ENCODE measurements around the gene GLT1D1. TPM values are rescaled to one million over a fixed set of nuclear protein-coding genes. Genes with fewer than 3 reads are reported as not detected.

Gene GLT1D1
- total and polyA plus RNA-seq, 2 experiments from 2014 or later = 1.4 to 4.4 TPM

- Histone ChIP-seq H3K79me2 (replicated peaks; ENCODE audit: insufficient read depth) (no peaks in the 10 kb centered on the region), H3K27ac (ENCODE audit: low read depth) (no peak overlapping the region), H3K9me2 (ENCODE audit: insufficient read depth) (no peaks in the 10 kb centered on the region; the same call in 1 of the 2 replicates), H2AFZ (no peak overlapping the region; the same call in 1 of the 2 replicates), H3F3A (replicated peaks; ENCODE audit: low read depth) (no peaks in the 10 kb centered on the region), H3K4me2 (peak overlapping the region; percentile 80), H3K4me1 (ENCODE audit: insufficient read depth) (peaks cover 5% of the 10 kb centered on the region), H3K27me3 (ENCODE audit: insufficient read depth) (peaks cover 7% of the 10 kb centered on the region; the same call in 1 of the 2 replicates), H3K36me3 (ENCODE audit: insufficient read depth) (no peaks in the 10 kb centered on the region), H3K4me3 (peak overlapping the region; percentile 60), H4K20me1 (replicated peaks; ENCODE audit: insufficient read depth) (no peaks in the 10 kb centered on the region)
- DNase-seq (ENCODE audit: low spot score) (peak; percentile 33), ATAC-seq (peak; percentile 55)
- Mint-ChIP-seq H3K4me1 (peaks cover 8% of the 10 kb centered on the region), H3K27ac (no peak overlapping the region), H3K27me3 (ENCODE audit: insufficient read depth, low read depth, poor library complexity) (peaks cover 12% of the 10 kb centered on the region), H3K4me3 (peak overlapping the region; percentile 77), H3K36me3 (ENCODE audit: low read depth) (peaks cover 26% of the 10 kb centered on the region), H3K9me3 (peaks cover 80% of the 10 kb centered on the region)
- TF ChIP-seq EZH2phosphoT487 (IDR thresholded peaks at IDR 0.05; ENCODE audit: unreplicated experiment) = no peak
- TF ChIP-seq STAT1 (IDR thresholded peaks at IDR 0.05; ENCODE audit: unreplicated experiment) = no peak
- no peak for TF ChIP-seq NANOG (IDR thresholded peaks at IDR 0.05; ENCODE audit: borderline replicate concordance)
- TF ChIP-seq JUNB (IDR thresholded peaks at IDR 0.05; ENCODE audit: unreplicated experiment) = no peak
- no peak for TF ChIP-seq ETS1 (IDR thresholded peaks at IDR 0.05)
- TF ChIP-seq ZNF331 (CRISPR knock-in tag; IDR thresholded peaks at IDR 0.05; ENCODE audit: low read depth) = no peak
- TF ChIP-seq CREB1 (CRISPR knock-in tag; IDR thresholded peaks at IDR 0.05; ENCODE audit: low read depth) = no peak
- TF ChIP-seq POLR2AphosphoS5 (IDR thresholded peaks at IDR 0.05; ENCODE audit: low read depth) = no peak
These were observed 421 bp downstream of the GLT1D1 start for GRCh38 chr12:128853600-128854197.

DNA sequence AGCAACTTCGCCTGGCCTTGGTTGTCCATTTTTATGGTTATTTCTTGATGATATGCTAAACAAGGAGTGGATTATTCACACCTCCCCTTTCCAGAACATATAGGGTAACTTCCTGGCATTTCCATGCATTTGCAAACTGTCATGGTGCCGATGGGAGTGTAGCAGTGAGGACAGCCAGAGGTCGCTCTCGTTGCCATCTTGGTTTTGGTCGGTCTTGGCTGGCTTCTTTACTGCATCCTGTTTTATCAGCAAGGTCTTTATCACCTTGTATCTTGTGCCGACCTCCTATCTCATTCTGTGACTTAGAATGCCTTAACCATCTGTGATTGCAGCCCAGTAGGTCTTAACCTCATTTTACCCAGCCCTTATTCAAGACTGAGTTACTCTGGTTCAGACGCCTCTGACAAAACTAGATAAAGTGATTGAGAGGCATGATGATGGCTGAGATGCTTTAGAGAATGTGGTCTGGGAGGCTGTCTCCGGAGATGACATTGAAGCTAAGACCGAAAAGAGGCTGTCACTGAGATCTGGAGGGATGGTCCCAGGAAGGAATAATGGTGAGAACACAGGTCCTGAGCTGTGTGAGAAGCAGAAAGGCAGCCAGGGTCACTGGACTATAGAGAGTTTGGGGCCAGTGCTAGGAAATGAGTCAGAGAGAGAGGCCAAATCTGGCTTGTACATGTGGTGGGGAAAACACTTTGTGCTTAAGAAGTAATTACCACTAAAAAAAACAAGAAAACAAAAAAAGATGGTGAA lies 2.9 kb downstream of the GLT1D1 start:
- DNase-seq (ENCODE audit: low spot score) (no peak), ATAC-seq (no peak)
- Mint-ChIP-seq H3K4me3 (no peak overlapping the region; the same call in 2 of the 3 replicates), H3K27ac (no peak overlapping the region), H3K27me3 (ENCODE audit: insufficient read depth, low read depth, poor library complexity) (peaks cover 14% of the 10 kb centered on the region), H3K4me1 (peaks cover 6% of the 10 kb centered on the region), H3K36me3 (ENCODE audit: low read depth) (peaks cover 26% of the 10 kb centered on the region), H3K9me3 (peaks cover 82% of the 10 kb centered on the region)
- H4K20me1 ChIP-seq (replicated peaks; ENCODE audit: insufficient read depth) = no peaks in the 10 kb centered on the region
- no peak overlapping the region for H3K4me2 ChIP-seq
- H3F3A ChIP-seq (replicated peaks; ENCODE audit: low read depth) = no peaks in the 10 kb centered on the region
- no peak overlapping the region for H3K4me3 ChIP-seq
- H3K36me3 ChIP-seq (ENCODE audit: insufficient read depth) = no peaks in the 10 kb centered on the region
- H3K27ac ChIP-seq (ENCODE audit: low read depth) = no peak overlapping the region
- peaks cover 7% of the 10 kb centered on the region; the same call in 1 of the 2 replicates for H3K27me3 ChIP-seq (ENCODE audit: insufficient read depth)
- no peak overlapping the region for H2AFZ ChIP-seq
- H3K4me1 ChIP-seq (ENCODE audit: insufficient read depth) = no peaks in the 10 kb centered on the region
- no peaks in the 10 kb centered on the region for H3K79me2 ChIP-seq (replicated peaks; ENCODE audit: insufficient read depth)
- no peaks in the 10 kb centered on the region; the same call in 1 of the 2 replicates for H3K9me2 ChIP-seq (ENCODE audit: insufficient read depth)
- TF ChIP-seq CREB1 (CRISPR knock-in tag; IDR thresholded peaks at IDR 0.05; ENCODE audit: low read depth) = no peak
- no peak for TF ChIP-seq JUNB (IDR thresholded peaks at IDR 0.05; ENCODE audit: unreplicated experiment)

DNA sequence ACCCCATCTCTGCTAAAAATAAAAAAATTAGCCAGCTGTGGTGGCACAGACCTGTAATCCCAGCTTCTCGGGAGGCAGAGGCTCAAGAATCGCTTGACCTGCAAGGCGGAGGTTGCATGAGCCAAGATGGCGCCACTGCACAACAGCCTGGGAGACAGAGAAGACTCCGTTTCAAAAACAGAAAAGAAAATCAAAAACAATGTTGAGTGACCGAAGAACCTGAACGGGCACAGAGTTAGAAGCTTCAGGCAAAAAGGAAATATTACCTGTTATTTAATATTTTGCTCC lies 3.5 kb downstream of the GLT1D1 start:
- H3K27ac Mint-ChIP-seq = no peak overlapping the region
- H3K27me3 Mint-ChIP-seq (ENCODE audit: insufficient read depth, low read depth, poor library complexity) = peaks cover 14% of the 10 kb centered on the region
- Histone ChIP-seq H3K4me1 (ENCODE audit: insufficient read depth) (no peaks in the 10 kb centered on the region), H4K20me1 (replicated peaks; ENCODE audit: insufficient read depth) (no peaks in the 10 kb centered on the region), H3K36me3 (ENCODE audit: insufficient read depth) (no peaks in the 10 kb centered on the region), H3F3A (replicated peaks; ENCODE audit: low read depth) (no peaks in the 10 kb centered on the region), H2AFZ (no peak overlapping the region), H3K4me2 (no peak overlapping the region), H3K4me3 (no peak overlapping the region), H3K79me2 (replicated peaks; ENCODE audit: insufficient read depth) (no peaks in the 10 kb centered on the region), H3K27me3 (ENCODE audit: insufficient read depth) (peaks cover 7% of the 10 kb centered on the region; the same call in 1 of the 2 replicates), H3K9me2 (ENCODE audit: insufficient read depth) (no peaks in the 10 kb centered on the region; the same call in 1 of the 2 replicates), H3K27ac (ENCODE audit: low read depth) (no peak overlapping the region)
- peaks cover 82% of the 10 kb centered on the region for H3K9me3 Mint-ChIP-seq
- peaks cover 31% of the 10 kb centered on the region for H3K36me3 Mint-ChIP-seq (ENCODE audit: low read depth)
- H3K4me3 Mint-ChIP-seq = no peak overlapping the region
- H3K4me1 Mint-ChIP-seq = peaks cover 6% of the 10 kb centered on the region
- DNase-seq (ENCODE audit: low spot score) (no peak), ATAC-seq (no peak)
- TF ChIP-seq CREB1 (CRISPR knock-in tag; IDR thresholded peaks at IDR 0.05; ENCODE audit: low read depth) = no peak
- TF ChIP-seq ZNF114 (CRISPR knock-in tag; IDR thresholded peaks at IDR 0.05) = no peak
- TF ChIP-seq ZNF331 (CRISPR knock-in tag; IDR thresholded peaks at IDR 0.05; ENCODE audit: low read depth) = no peak
- no peak for TF ChIP-seq POLR2AphosphoS5 (IDR thresholded peaks at IDR 0.05; ENCODE audit: low read depth)
- TF ChIP-seq, protein P1, sequence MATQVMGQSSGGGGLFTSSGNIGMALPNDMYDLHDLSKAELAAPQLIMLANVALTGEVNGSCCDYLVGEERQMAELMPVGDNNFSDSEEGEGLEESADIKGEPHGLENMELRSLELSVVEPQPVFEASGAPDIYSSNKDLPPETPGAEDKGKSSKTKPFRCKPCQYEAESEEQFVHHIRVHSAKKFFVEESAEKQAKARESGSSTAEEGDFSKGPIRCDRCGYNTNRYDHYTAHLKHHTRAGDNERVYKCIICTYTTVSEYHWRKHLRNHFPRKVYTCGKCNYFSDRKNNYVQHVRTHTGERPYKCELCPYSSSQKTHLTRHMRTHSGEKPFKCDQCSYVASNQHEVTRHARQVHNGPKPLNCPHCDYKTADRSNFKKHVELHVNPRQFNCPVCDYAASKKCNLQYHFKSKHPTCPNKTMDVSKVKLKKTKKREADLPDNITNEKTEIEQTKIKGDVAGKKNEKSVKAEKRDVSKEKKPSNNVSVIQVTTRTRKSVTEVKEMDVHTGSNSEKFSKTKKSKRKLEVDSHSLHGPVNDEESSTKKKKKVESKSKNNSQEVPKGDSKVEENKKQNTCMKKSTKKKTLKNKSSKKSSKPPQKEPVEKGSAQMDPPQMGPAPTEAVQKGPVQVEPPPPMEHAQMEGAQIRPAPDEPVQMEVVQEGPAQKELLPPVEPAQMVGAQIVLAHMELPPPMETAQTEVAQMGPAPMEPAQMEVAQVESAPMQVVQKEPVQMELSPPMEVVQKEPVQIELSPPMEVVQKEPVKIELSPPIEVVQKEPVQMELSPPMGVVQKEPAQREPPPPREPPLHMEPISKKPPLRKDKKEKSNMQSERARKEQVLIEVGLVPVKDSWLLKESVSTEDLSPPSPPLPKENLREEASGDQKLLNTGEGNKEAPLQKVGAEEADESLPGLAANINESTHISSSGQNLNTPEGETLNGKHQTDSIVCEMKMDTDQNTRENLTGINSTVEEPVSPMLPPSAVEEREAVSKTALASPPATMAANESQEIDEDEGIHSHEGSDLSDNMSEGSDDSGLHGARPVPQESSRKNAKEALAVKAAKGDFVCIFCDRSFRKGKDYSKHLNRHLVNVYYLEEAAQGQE (IDR thresholded peaks at IDR 0.05; ENCODE audit: unreplicated experiment) = no peak
- no peak for TF ChIP-seq ETS1 (IDR thresholded peaks at IDR 0.05)
